H1 (cell line): ENCODE measurements around the gene RBM38. TPM values are rescaled to one million over a fixed set of nuclear protein-coding genes. Genes with fewer than 3 reads are reported as not detected.

Source experiments
- BCL11A ChIP-seq, 2 experiments: IDR thresholded peaks; one replicate each; pipeline ENCODE4 v1.6.1; 2011; ENCODE audit warnings: low read depth in 2 of 2, low read length in 2 of 2, mild to moderate bottlenecking in 2 of 2
- CREB1 ChIP-seq: IDR thresholded peaks from 2 replicates; pipeline ENCODE4 v1.6.1; 2012; ENCODE audit warnings: inconsistent platforms
- EP300 ChIP-seq, 2 experiments: IDR thresholded peaks; 1 replicate in 1 of 2; 2 replicates in 1 of 2; pipeline ENCODE4 v1.6.1; 2011 to 2012; ENCODE audit warnings: low read depth in 2 of 2, low read length in 2 of 2, mild to moderate bottlenecking in 2 of 2, borderline replicate concordance in 1 of 2, inconsistent platforms in 1 of 2, moderate library complexity in 1 of 2
- polyA plus RNA-seq, 7 experiments: library from polyadenylated mRNA; depleted of rRNA in 3 of 7; stranded (reverse) in 5 of 7; unstranded in 2 of 7; fragments of >200 nt in 5 of 7; fragments of 200-250 nt in 2 of 7; gene quantifications; 1 replicate in 5 of 7; 2 replicates in 1 of 7; 4 replicates in 1 of 7; pipeline versions ENCODE4 v1.2.1 to v1.2.3, GENCODE V29; 2011 to 2013; ENCODE audit warnings: missing spikeins in 2 of 7, mixed read lengths in 2 of 7
- total RNA-seq: library from RNA; stranded (reverse); fragmentation: NEBNext Ultra II Directional; extraction: Animal tissue kit (Norgen Biotek cat#: 25700); gene quantifications from 2 replicates; pipeline ENCODE4 v1.2.1, GENCODE V29; 2021

The RBM38 gene
- total and polyA plus RNA-seq, 2 of the 8 experiments (the other 6 are each of a cell fraction or from before 2014, with no cell fraction given): 57.7 to 109 TPM

GRCh38 chr20:57377350-57377749 is 13.8 kb upstream of the RBM38 start (continued):
- TF ChIP-seq EP300 (IDR thresholded peaks at IDR 0.05; ENCODE audit: borderline replicate concordance in 1 of 2, low read depth in 2 of 2, low read length in 2 of 2): no peak
- no peak for TF ChIP-seq CREB1
- no peak for TF ChIP-seq BCL11A (IDR thresholded peaks at IDR 0.05; ENCODE audit: low read depth in 2 of 2, low read length in 2 of 2)
